ENCODE results near the gene EIF3I. TPM values are rescaled to one million over a fixed set of nuclear protein-coding genes. Genes with fewer than 3 reads are reported as not detected.

Gene EIF3I
- total RNA-seq, 1 experiment from 2014 or later, result 222 TPM

DNA sequence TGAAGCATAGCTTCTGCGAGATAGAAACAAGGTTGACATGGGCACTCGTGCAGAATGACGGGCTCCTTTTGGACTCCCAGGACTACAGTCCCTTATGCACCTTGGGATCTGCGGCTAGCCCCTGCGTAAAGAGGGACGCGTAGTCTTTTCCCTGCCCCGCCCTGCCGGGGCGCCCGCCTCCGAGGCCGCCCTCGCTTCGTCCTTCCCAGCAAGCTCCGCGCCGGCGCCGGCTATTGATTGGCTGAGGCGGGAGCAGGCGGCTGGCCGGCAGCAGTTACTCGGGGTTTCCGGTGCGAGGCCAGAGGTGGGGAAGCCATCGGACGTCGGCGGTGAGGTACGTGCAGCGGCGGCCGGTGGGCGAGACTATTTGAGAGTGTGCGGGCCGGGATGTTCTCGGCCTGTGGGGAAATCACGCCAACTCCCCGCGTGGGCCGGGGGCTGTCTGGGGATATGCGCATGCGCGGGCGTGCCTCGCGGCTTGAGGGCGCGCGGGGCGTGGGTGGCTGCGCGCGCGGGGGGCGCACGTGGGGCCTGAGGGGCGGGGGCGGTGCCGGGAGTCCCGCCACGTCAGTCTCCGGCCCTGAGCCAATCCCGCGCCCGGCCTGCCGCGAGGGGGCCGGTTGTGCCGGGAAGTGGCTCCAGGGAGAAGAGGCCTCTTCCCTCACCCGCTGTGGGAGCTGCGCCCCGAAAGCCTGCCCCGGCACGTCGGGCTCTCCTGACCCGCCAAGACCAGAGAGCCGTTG lies 42.6 kb upstream of the EIF3I start, which contains the start of gene TXLNA:
TXLNA (plus strand) TSS at position 233 of the 743 bp plus-strand sequence. CDS start 671 bp downstream, outside the sequence.
- H3T11ph ChIP-seq (ENCODE audit: low read length), result no peak within 1 kb of the TSS
- no peak within 1 kb of the TSS for H2AK5ac ChIP-seq (ENCODE audit: insufficient read length, low read length)
- no peak within 1 kb of the TSS for H3K23ac ChIP-seq (ENCODE audit: insufficient read length, low read depth, low read length)
- H3K23me2 ChIP-seq (ENCODE audit: insufficient read length, low read depth, low read length, poor library complexity, severe bottlenecking), result peaks cover 7% of the 10 kb centered on the region
- H3K4me2 ChIP-seq (ENCODE audit: insufficient read depth, insufficient read length, low read length), result peak within 1 kb of the TSS; percentile 77
- H2BK120ac ChIP-seq (ENCODE audit: low read depth, low read length, poor library complexity, severe bottlenecking), result no peak within 1 kb of the TSS
- WGBS (ENCODE audit: extremely low coverage, insufficient read length, low lambda C conversion rate), result no CpG with 5 or more reads among the region's 79 CpGs
- H4K8ac ChIP-seq (replicated peaks; ENCODE audit: insufficient read length, low read depth, low read length), result no peak within 1 kb of the TSS
- peak; percentile 97 for DNase-seq
- H2BK5ac ChIP-seq (ENCODE audit: insufficient read length, low read length), result no peak within 1 kb of the TSS
- no peak within 1 kb of the TSS for H4K5ac ChIP-seq (ENCODE audit: insufficient read length, low read depth, low read length)
- no peak within 1 kb of the TSS for H3K27ac ChIP-seq (ENCODE audit: insufficient read length, low read depth, low read length)
- Mint-ChIP-seq H3K36me3 (ENCODE audit: insufficient read depth in 1 of 3, low read depth in 3 of 3) (peaks cover 28 to 54% (median 39%) of the 10 kb centered on the region in 3 experiments), H3K4me3 (peak within 1 kb of the TSS; percentile 92), H3K27me3 (ENCODE audit: low read depth) (no peaks in the 10 kb centered on the region), H3K27ac (peak within 1 kb of the TSS; percentile 96 to 98 (median 97)), H3K9me3 (no peaks in the 10 kb centered on the region), H3K4me1 (peaks cover 28 to 33% of the 10 kb centered on the region in 2 experiments)
- H3K9ac ChIP-seq (ENCODE audit: extremely low read depth, insufficient read length, low read length), result peak within 1 kb of the TSS; percentile 64
- peak within 1 kb of the TSS; percentile 20 for H3K18ac ChIP-seq (ENCODE audit: insufficient read length, low read depth, low read length)
- H3K9me3 ChIP-seq (ENCODE audit: control insufficient read depth, low read depth, low read length), result no peaks in the 10 kb centered on the region
- no peak within 1 kb of the TSS for H3K4ac ChIP-seq (ENCODE audit: low read depth, low read length)
- H4K20me1 ChIP-seq (ENCODE audit: control insufficient read depth, insufficient read depth, insufficient read length), result no peaks in the 10 kb centered on the region
- peaks cover 6% of the 10 kb centered on the region for H3K4me1 ChIP-seq (ENCODE audit: insufficient read depth, low read length)
- H4K91ac ChIP-seq (ENCODE audit: insufficient read length, low read depth, low read length), result no peak within 1 kb of the TSS
- no peak within 1 kb of the TSS for H2BK12ac ChIP-seq (ENCODE audit: insufficient read length, low read depth, low read length)
- H2BK20ac ChIP-seq (ENCODE audit: low read depth, low read length, poor library complexity, severe bottlenecking), result no peak within 1 kb of the TSS
- no peak within 1 kb of the TSS for H2AFZ ChIP-seq (ENCODE audit: low read length)
- H2BK15ac ChIP-seq (ENCODE audit: low read depth, low read length), result no peak within 1 kb of the TSS
- H3K79me2 ChIP-seq (ENCODE audit: insufficient read depth, low read length), result peaks cover 4% of the 10 kb centered on the region; the same call in 1 of the 2 replicates
- H3K79me1 ChIP-seq (ENCODE audit: insufficient read depth, low read depth, low read length, poor library complexity, severe bottlenecking), result peaks cover 6% of the 10 kb centered on the region
- TF ChIP-seq, protein P1, sequence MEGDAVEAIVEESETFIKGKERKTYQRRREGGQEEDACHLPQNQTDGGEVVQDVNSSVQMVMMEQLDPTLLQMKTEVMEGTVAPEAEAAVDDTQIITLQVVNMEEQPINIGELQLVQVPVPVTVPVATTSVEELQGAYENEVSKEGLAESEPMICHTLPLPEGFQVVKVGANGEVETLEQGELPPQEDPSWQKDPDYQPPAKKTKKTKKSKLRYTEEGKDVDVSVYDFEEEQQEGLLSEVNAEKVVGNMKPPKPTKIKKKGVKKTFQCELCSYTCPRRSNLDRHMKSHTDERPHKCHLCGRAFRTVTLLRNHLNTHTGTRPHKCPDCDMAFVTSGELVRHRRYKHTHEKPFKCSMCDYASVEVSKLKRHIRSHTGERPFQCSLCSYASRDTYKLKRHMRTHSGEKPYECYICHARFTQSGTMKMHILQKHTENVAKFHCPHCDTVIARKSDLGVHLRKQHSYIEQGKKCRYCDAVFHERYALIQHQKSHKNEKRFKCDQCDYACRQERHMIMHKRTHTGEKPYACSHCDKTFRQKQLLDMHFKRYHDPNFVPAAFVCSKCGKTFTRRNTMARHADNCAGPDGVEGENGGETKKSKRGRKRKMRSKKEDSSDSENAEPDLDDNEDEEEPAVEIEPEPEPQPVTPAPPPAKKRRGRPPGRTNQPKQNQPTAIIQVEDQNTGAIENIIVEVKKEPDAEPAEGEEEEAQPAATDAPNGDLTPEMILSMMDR (conservative IDR thresholded peaks at IDR 0.05), result no peak
- H3K14ac ChIP-seq (ENCODE audit: insufficient read depth, low read length), result peak within 1 kb of the TSS; percentile 33
- H3K27me3 ChIP-seq (ENCODE audit: insufficient read depth, low read length), result no peaks in the 10 kb centered on the region
- no peak within 1 kb of the TSS for H3K56ac ChIP-seq (ENCODE audit: insufficient read length, low read depth, low read length)

Measured in H9 (cell line).